ENCODE data around the gene CTDSPL.
A peak's percentile ranks its signal among the peaks of the same experiment; 100 is the strongest.
"Not testable (repeated sequence)": the region's sequence is repeated elsewhere in the genome, so short reads cannot be mapped to it uniquely, and the experiment has no call there.

The CTDSPL gene, protein sequence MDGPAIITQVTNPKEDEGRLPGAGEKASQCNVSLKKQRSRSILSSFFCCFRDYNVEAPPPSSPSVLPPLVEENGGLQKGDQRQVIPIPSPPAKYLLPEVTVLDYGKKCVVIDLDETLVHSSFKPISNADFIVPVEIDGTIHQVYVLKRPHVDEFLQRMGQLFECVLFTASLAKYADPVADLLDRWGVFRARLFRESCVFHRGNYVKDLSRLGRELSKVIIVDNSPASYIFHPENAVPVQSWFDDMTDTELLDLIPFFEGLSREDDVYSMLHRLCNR

DNA sequence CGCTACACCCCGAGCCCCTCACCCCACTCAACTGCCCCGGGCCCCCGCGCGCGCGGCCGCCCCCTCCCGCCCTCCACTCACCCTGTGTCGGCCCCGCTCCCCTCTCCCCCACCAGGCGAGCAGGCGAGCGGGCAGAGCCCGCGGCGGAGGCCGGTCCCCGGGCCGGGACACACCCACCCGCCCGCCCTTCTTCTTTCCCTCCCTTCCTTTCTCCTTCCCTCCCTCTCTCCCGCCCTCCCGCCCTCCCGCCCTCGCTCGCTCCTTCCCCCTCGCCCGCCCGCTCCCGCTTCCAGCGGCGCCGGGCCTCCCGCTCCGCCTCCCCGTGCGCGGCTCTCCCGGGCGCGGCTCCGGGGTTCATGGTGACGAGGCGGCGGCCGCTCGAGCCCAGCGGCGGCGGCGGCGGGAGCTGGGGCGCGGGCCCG is at the start of gene CTDSPL:
Gene CTDSPL (plus strand): TSS at position 261 of the 422 bp plus-strand sequence. CDS start 320 bp downstream, outside the sequence.
- no peak for DNase-seq

DNA sequence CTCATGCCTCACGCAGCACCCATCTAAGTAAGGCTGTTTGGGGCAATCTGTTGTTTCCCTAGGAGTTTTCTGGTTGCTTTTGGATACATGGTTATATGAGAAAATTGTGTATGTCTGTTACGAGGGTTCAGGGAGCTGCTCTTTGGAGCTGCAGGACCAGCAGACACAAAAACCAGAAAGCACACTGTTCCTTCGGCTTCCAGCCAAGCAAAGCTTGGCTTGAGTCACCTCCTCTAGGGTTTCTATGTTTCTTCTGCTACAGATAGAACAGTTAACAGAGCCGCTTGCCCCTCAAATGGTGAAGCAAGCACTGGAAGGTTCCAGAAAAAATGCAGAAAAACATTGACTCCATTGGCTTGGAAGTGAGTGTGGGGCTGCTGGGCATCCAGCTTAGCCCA is 49.2 kb upstream of the CTDSPL start:
- DNase-seq: no peak

DNA sequence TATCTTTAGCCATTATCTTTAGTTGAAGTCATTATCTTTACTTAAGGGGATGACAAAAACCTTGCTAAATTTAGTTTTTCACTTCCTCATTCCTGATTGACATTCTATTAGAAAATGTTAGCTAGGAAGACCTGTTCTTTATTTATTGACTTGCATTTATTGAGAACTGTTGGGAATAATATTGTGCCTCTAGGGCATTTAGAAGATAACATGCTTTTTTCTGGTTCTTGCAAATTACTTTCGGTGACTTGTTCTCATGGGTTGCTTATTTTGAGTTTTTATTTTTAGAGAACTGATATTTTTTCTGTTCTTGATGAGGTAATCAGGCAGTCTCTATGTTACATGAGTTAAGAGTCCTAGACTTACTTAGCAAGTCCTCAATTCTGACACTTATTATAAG is 48.3 kb upstream of the CTDSPL start:
- no peak for DNase-seq

DNA sequence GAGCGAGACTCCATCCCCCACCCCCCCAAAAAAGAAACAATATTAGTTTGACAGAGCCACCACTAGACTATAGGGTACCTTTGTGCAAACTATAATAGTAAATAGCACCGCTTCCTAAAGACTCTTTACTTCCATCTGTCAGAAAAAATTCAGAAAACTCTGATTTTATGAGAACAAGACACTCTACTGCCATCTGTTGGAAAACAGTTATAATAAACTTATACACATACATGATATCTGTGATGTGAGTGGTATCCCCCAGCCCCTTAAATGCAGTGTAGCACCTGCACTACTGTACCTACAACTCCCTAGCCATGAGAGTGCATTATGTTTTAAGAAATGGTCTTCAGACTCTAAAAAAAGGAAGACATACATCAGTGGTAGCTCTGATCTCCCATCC is 47.1 kb upstream of the CTDSPL start:
- DNase-seq: no peak

DNA sequence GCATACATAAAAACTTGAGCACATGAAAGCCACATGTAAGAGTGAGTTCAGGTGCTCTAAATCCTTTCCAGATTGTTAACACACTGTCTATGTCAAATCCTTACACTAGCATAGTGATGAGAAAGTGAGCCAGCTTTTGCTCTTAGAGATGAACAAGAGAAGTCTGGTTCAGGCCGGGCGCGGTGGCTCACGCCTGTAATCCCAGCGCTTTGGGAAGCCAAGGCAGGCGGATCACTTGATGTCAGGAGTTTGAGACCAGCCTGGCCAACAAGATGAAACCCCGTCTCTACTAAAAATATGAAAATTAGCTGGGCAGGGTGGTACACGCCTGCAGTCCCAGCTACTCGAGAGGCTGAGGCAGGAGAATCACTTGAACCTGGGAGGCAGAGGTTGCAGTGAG is 46.5 kb upstream of the CTDSPL start:
- DNase-seq: not testable (repeated sequence)

DNA sequence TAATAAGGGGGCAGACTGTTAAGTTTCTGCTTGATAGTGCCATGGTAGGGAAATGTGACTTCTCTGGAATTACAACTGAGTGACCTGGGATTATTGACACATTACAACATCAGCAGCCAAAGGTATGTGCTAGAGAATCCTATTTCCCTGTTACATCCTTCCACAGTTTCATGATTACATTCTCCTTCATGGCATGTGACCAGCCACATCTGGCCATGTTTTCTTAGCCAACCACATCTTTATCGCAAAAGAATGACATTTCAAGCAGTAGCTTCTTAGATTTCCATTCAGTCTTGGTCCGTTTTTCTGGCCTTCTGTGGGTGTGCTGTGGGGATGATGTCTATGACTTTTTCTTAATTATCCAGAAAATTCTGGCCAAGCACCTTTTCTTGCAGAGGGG is 45.4 kb upstream of the CTDSPL start:
- DNase-seq: no peak

DNA sequence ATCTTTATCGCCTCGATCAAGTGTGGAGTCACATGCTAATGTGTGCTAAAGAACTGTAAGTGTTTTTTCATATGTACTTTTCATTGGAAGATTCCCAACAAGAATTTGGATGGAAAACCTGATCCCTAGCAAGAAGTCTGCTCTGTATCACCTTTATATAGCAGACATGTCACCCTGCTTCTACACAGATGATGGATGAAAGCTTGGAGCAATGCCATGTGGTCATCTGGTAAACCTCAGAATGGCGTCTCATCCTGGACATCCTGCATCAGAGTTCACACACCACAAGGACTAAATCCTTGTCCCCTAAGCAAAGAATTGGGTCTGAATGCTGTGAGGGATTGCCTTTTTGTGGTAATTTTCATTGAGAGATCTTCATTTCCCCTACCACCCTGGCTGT is 42.1 kb upstream of the CTDSPL start:
- DNase-seq: no peak

DNA sequence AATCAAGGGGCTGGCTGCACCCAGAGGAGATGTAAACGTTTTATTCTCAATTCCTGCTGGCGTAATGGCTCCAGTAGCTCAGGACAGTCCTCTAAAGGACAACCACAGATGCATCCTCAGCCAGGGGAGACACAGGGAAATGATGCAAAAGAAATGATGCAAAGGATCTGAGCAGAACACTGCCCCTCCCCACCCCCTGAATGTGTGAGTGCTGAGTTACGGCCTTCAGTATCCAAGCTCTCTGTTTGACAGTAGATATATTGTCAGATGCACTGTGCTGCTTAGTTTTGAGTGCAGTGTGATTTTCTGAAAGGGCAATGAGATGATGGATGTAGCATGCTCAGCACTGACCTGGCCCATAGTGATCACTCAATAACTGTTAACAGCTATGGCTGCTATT is 41.4 kb upstream of the CTDSPL start:
- DNase-seq: no peak

DNA sequence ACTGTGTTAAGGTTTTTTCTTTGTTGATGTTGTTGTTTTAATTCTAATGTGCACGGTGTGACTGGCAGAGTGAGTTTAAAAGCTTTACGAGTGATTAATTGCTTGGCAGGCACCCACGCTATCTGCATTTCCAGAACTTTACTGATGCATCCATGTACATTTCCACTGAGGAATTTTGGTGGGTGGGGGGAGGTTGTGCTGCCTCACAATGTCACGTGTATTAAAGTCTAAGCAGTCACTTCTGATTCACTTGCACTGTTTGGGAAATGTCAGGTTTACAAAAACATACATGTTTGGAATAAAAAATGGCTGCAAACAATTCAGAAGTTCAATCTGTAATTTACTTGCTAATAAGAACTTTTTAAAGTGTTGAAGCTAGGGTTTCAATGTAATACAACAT is 38.5 kb upstream of the CTDSPL start:
- no peak for DNase-seq

DNA sequence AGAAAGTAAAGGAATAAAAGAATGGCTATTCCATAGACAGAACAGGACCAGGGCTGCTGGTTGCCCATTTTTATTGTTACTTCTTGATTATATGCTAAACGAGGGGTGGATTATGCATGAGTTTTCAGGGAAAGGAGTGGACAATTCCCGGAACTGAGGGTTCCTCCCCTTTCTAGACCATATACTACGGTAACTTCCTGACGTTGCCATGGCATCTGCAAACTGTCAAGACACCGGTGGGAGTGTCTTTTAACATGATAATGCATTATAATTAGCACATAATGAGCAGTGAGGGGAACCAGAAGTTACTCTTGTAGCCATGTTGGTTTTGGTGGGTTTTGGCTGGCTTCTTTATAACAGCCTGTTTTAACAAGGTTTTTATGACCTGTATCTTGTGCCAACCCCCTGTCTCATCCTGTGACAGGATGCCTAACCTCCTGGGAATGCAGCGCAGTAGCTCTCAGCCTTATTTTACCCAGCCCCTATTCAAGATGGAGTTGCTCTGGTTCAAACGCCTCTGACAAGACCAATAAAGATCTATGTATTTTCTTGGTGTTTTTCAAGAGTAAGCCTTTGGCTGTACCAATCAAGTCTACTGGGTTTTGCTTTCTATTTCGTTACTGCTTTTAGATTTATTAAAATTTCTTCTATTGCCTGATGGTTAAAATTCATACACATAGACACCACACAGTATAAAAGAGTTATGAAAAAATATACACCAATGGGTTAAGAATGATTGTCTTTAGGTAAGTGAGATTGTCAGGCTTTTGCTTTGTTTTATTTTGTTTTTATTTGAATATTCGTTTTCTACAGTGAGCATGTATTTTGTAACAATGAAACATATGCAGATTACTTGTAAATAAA is 37.4 kb upstream of the CTDSPL start:
- DNase-seq: no peak

DNA sequence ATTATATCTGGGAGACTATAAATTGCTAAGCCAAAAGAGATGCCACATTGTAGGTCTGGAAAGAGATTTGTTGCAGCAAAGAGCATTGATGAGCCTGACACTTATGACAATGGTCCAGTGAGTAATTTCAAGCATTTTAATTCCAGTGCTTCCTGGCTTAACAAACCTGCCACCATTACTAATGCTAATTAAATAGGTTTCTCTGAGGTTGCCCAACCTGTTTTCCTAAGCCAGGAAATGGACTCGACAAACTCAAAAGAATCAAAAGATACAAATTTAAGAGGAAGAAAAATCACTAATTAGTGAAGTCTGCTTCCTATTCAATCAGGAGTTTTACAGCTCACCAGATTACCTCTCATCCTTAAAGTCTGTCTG is 36.7 kb upstream of the CTDSPL start:
- no peak for DNase-seq

DNA sequence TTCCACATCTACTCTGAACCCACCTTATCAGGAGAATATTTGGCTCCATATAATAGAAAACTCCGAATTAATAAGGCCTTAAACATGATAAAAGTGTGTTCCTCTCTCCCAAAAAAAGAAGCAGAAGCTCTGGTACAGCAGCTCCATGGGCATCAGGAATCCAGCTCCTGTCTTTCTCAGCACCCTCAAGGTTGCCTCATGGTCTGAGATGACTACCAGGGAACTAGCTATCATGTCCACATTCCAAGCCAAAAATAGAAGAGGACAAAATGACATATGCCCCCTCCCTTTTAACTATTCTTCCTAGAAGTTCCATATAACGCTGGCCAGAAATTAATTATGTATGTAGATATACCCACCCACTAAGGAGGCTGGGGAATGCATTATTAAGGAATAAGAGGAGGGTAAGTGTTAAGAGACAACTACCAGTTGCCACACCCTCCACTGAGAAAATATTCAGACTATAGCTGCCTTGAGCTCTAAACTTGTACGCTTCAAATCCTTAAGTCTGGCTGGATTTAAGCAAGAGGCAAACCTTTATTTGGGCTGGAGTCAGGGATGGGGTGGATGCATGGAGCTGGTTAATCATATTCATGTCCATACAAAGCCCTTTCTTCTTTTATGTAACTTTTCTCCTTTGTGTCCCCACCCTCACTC is 35.8 kb upstream of the CTDSPL start:
- DNase-seq: no peak

DNA sequence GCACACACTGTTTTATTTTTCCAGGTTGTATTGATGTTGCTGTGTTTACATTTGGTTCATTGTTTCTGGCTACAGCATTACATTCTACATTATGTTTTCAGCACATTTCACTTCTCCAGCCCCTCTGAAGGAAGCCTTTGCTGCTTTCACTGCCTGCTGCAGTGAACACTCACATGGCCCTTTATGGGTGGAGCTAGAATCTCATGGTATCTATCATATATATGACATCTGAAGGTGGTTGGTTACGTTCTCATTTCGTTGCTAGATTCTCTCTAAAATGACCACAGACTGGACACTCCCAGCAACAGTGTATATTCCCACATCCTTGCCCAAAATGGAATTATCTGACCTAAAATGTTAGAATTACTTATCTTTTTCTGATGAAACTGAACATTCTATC is 35.2 kb upstream of the CTDSPL start:
- no peak for DNase-seq

DNA sequence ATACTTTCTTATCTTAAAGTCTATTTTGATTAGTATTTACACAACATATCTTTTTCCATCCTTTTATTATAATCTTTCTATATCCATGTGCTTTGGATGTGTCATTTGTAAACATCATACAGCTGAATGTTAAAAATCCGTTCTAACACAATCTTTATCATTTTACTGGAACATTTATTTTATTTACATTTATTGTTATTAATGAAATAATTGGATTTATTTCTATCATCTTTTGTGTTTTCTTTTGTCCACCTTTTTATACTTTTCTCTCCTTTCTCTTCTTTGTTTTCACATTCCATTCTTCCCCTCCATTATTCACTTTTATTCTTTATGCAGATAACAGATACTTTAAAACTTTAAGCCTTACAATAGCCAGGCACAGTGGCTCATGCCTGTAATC is 34.7 kb upstream of the CTDSPL start:
- no peak for DNase-seq

DNA sequence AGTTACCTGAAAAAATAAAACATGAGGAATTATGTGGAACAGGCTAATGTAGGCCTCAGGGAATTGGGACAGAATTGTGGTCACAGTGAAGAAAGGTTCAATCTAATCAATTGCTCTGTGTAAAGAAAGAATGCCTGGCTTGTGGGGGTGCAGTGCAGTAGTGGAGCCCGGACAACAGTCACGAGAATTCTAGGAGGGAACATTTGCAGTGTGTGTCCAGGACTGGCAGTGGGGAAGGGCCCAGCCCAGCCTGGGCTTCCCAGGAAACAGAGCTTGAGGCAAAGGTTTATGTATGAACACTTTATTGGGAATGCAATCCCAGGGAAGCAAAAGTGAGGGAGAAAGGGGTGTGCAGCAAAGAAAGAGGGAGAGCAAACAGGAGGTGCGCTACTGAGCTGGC is 29.2 kb upstream of the CTDSPL start:
- no peak for DNase-seq

DNA sequence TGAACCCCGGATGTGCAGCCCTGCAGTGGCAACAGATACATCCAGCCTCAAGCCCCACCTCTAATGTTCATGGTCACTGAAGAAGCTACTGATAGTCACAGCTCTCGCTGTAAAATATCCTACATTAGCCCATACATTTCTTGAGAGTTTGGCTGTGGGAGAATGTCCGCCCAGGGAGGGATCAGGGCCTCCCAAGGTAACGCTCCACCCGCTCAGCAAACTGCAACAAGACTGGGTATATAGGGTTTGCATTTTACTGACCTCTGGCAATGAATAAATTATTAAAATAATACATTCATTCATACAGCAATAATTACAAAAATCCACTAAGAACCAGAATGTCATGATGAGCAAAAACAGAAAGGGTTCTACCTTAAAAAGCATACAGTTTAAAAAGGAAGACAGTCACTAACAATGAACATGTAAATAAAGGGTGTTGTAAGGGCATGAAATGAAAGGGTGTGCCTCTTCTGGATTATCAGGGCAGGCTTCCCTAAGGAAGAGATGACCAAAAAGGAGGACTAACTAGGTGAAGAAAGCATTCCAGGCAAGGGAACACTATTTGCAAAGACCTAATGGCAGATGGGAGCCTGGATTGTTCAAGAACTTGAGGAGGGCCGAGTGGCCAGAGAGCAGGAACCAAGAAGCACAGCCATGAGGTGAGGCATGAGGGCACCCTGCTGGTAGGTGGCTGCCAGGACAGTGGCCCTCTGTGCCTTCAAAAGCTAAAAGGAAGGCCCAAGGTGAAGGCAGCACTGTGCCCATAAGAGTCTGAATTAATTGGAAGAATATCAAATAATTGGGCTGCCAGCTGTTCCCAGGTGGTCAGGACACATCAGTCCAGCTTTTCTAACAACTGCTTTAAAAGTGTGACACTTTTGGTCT is 28.1 kb upstream of the CTDSPL start:
- DNase-seq: no peak

DNA sequence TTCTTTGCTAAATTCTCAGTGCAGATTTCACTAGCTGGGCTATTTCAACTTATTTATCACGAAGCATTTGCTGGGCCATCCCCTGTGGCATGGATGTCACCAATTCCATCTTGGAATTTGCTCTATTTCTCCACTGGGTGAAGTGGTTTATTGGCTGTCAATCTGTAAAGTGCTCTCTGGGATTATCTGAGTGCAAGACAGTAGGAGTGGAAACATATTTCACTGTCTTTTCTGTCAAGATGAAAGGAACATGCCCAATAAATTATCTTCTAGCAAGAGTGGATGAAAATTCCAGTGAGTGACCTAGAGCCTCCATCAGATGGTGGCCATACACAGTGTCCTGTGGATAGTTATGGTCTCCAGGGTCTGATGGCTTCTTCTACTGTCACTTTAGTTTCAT is 25.1 kb upstream of the CTDSPL start:
- no peak for DNase-seq

DNA sequence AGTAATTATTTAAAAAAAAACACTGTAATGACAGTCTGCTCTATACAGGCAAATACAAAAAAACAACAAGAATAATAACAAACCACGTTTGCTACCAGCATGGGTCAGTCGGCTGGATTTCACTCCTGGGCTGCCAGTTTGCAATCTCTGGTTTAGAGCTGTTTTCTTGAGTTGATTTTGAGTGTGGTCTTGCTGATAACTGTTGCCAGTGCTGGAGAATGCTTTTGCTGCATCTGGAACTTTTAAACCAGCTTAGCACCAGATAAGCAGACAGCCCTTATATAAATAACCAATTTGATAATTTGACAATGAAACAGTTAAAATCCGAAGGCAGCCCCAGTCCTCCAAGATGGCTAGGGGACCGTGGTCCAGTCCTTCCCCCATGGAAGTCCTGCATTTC is 14.0 kb upstream of the CTDSPL start:
- no peak for DNase-seq

DNA sequence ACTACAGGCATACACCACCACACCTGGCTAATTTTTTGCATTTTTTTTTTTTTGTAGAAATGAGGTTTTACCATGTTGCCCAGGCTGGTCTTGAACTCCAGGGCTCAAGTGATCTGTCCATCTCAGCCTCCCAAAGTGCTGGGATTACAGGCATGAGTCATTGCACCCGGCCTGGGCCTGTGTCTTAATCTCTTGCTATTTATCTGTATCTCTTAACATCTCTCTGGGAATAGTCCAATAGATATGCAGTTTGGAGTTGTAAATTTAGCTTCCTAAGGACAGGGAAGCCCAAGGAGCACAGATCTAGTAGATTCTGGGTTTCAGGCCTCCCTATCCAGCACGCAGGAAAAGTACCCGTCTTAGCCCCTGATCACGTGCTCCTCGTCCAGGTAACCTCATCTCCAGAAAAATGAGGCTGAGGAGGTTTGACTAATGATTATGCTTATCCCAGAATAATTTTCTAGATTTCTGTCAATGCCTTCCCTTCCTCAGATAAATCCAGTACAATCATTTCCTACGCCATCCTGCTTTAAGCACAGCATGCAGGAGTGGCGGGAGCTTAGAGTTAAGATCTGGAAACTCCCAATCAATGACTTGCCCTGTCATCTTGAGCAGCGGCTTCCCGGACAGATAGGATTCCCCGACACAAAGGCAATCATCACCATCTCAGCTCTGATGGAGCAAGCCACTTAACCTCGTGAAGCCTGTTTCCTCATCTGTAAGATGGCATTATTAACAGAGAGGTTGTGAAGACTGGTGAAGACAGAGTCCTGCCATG is 12.3 kb upstream of the CTDSPL start:
- no peak for DNase-seq

DNA sequence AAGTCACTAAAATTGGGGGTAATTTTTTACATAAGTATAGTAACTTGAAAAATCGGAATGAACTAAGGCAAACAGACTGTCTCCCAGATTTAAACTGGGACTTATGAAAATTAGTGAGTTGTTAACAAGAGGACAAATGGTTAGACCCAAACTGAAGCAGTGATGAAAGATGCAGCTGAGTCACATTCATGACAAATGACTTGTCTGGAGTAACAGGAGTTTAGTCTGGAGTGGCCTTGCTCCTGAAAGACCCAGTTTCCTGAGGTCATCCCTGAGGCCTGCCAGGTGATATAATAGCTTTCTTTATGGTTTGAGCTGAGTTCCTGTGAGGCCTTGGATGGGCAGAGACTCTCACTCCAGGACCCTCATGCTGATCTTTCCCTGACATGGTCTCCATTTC is 9.6 kb upstream of the CTDSPL start:
- DNase-seq: no peak

DNA sequence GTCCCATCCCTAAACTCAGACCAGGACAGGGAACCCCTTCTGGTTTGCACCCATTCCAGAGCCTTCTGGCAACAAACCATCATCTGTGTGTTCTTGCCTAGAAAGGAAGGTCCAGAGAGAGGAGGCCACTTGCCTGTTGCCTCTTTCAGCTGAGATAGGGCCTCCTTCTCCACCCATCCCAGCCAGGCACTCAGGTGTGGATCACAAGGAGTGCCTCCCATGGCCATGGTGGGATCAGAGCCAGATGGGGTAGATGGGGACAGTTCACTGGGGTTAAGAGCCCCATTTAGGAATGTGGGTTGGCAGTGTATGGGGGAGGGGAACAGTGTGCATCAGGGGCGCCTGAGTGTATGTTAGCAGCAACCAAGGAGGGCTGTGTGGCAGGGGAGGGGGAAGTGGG is 8.9 kb upstream of the CTDSPL start:
- DNase-seq: peak; percentile 52
